ENCODE measurements around the gene ARID3C.

Gene ARID3C, protein sequence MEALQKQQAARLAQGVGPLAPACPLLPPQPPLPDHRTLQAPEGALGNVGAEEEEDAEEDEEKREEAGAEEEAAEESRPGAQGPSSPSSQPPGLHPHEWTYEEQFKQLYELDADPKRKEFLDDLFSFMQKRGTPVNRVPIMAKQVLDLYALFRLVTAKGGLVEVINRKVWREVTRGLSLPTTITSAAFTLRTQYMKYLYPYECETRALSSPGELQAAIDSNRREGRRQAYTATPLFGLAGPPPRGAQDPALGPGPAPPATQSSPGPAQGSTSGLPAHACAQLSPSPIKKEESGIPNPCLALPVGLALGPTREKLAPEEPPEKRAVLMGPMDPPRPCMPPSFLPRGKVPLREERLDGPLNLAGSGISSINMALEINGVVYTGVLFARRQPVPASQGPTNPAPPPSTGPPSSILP

DNA sequence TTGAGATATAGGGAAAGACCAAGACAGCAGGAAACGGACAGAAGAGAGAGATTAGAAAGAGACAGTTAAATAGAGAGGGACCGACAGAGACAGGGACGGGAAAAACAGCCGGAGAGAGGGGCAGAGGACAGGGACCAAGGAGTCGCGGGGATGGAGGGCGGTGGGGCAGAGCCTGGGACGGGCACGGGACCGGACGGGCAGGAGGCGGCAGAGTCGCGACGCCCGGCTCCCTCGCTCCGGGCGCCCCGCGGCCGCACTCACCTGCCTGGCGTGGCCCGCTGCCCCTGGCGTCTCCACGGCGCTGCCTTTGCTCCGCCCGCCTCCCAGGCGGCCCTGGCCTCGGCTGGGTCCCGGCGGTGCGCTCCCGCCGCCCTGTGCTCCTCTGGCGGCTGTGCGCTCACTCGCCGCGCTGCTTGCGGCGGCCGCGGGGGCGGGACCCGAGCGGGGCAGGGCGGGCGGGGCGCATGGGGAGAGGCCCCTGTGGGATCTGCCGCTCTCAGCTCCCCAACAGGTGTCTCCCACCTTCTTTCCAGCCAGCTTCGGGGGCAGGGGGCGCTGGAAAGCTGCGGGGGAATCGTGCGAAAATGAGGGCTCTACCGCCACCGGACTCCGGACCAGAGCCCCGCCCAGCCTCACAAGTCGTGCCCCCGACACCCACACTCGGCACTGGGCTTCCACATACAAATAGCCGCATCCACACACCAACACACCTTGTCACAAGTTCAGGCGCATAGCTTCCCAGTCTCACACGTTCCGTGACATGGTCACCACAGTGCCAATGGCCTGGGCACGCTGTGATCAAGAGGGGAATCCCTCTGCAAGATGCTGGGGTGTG is at the start of gene ARID3C:
ARID3C (minus strand) TSS at position 411 of the 835 bp plus-strand sequence. CDS start 1,052 bp downstream, outside the sequence.
- no peak for DNase-seq

DNA sequence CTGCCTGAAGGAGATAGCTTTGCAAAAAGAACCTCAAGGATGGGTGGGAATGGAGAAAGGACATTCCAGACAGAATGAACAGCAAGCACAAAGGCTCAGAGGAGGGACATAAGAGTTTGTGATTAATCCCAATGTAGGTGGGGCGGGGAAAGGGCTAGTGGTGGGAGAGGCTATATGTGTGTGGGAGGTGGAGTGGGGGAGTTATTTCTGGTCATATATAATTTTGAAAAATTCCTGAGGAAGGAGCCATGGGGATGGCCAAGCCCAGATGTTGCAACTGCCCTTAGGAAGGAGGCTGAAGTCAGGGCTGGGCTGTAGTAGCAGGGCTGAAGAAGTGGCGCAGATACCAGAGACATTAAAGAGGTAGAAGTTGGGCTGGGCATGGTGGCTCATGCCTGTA is 47.0 kb upstream of the ARID3C start:
- DNase-seq: no peak

DNA sequence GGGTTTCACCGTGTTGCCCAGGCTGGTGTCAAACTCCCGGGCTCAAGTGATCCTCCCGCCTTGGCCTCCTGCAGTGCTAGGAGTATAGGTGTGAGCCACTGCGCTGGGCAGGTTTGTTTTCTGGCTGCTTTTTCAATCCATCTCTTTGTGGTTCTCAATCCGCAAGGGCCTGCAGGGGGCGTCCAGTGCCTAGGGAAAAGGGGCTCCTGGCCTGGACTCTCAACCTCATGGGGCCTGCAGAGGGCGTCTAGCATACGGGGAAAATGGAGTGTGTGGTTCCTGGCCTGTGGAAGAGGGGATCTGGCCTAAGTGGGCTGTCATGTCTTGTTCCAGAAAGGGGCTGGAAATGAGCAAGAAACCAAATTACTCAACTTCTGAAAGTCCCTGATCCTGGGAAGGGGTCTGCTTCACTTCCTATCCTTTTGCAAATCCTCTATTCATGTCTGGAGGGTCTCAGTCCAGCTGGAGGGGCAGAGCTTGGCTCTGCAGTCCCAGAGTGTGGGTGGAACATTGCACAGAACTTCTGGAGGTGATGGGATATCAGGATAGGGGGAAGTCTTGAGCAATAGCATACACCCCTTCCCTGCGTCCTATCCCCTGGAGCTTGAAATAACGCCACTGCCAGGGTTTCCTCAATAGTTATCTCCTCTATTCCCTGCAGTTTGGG is 46.3 kb upstream of the ARID3C start:
- DNase-seq: no peak

DNA sequence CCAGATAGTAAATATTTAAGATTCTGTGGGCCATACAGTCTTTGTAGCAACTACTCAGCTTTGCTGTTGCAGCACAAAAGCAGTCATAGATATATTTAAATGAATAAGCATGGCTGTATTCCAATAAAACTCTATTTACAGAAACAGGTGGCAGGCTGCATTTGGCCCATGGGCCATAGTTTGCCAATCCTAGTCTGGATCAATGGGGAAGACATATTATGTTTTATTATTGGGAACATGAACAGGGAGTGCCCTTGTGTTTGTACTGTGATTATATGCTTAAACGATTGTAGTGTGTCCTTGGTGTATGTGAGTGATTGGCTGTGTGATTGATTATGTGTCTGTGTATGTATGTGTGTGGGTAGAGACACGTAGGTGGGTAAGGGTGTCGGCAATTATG is 45.6 kb upstream of the ARID3C start:
- no peak for DNase-seq

DNA sequence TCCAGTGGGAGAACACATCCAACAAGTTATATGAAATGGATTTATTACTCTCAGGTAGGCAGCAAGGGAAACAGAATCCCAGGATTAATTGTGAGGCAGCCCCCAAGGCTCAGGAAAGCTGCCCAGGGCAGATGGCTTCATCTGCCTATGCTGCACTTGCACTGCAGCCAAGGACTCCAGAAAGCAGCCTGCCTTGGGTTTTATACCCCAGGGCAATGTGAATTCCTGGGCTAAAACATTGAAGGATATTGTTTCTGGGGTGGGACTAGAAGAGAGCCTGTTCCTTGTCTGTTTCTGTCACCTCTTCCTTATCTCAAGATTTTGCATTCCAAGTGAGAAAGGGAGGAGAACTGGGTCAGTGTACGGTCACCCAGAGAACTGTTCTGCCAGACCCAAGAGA is 42.4 kb upstream of the ARID3C start:
- no peak for DNase-seq

DNA sequence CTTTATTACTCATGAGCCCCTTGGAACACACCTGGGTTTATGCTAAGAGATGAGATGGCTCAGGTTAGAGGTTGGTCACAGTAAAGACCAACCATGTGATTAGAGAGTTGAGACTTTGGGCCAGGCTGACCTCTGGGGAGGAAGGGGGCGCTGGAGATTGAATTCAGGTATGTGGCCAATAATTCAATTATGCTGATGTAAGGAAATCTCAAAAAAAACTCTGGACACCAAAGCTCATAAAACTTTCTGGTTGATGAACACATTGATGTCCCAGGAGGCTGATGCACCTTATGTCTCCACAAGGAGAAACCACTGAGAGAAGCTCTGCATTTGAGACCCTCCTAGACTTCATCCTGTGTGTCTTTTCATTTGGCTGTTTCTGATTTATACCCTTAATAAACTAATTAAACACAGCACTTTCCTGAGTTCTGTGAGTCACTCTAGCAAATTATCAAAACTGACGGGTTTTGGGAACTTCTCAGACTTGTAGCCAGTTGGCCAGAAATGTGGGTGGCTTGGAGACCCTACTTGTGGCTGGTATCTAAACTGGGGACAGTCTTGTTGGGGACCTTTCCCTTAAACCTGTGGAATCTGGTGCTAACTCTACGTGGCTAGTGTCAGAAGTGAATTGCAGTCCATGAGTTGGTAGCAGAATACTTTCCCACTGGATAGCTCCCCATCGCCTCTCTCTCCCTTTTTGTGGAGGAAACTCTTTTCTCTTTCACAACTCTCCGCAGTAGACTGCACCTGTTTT is 41.1 kb upstream of the ARID3C start:
- DNase-seq: no peak

DNA sequence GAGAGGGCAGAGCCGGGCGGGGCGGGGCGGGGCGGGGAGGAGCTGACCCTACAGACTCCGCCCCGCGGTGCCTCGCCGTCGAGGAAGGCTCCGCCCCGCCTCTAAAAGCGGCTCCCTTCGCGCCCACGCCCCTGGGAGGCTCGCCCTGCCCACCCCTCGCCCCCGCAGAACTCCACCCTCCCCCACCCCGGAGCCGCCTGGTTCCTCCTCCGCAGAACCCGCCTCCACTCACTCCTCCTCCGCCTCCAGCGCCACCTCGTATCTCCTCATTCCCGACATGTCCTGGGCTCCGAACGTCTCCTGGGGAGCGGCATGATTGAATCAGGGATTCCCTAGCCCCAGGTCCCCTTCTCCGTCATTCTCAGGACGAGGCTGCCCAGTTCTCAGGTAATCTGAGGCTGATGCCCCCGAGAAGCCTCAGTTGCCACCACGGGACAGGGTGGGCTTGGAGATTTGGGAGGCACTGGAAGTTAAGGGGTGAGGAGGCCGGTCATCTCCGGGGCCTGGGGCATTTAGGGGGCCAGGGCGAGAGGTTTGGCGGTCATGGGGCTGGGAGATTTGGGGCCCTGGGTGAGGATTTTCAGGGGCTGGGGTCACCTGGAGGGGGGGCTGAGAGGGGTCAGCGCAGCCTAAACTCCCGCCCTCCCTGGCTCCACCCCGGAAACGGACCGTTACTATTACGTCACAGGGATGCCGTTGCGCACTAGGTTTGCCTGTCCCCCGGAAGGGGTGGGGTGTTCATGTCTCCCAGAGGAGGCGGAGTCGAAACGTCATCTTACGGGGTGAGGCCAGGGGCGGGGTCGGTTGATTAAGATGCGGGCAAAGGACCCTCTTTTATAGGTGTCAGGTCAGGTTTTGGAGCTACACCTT is 36.8 kb upstream of the ARID3C start:
- peak; percentile 41 for DNase-seq

DNA sequence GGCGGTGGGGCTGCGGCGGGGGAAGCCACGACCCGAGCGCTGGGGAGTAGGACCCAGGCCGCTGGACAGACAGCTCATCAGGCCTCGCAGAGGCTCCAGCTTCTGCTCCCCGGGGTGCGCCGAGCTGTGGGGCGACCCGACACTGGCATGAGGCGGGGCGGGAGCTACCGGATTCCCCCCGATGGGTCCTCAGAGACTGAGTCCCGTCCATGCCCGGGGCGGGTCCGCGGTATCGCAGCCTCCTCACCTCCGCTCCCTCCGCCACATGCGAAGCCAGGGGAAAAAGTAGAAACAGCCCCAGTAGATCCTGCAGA is 36.2 kb upstream of the ARID3C start:
- DNase-seq: no peak

DNA sequence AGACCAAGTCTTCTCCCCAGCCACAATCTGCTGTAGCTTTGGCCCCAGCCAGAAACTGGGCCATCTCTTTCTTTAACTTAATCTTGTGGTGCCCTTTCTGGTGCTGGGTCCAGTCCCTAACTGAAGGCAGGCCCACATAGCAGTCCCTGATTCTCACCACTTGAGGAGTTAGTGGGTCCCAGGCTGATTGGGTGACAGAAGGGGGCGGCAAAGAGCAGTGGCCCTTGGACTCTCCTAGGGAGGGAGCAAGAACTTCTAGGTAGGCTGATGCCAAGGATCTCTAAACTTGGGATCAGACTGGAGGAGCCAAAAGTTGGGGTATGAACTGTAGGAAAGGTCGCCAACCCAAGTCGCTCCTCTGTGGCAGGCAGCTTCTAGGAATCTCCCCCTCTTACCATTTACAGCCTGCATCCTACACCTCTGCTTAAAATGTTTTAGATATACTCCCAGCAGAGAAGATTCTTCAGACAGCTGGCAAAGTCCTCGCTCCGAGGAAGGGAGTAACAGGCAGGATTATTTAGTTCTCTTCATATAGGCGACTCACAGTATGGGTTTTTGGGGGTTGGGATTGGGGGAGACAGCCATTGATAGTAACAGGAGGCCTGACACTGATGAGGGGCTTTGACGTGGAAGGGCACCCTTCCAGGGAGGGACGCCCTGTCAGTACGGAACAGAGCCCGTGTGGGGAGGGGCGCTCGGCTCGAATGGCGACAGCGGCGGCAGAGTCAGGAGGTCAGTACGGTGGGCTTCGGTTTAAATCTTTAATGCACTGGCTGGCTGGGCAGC is 35.6 kb upstream of the ARID3C start:
- no peak for DNase-seq

DNA sequence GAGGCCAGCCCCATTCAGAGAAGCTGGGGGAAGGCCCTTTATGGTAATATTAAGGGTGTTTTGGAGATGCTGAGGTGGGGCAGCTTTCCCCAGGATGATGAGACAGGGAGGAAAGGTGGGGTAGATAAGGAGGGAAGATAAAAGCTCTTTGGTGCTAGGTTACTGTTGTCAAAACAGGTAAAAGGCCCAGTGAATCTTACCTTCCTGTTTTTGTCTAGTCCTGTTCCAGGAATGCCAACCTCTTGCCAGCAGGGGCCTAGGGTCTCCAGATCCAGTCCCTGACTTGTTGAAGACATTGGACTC is 34.4 kb upstream of the ARID3C start:
- no peak for DNase-seq

DNA sequence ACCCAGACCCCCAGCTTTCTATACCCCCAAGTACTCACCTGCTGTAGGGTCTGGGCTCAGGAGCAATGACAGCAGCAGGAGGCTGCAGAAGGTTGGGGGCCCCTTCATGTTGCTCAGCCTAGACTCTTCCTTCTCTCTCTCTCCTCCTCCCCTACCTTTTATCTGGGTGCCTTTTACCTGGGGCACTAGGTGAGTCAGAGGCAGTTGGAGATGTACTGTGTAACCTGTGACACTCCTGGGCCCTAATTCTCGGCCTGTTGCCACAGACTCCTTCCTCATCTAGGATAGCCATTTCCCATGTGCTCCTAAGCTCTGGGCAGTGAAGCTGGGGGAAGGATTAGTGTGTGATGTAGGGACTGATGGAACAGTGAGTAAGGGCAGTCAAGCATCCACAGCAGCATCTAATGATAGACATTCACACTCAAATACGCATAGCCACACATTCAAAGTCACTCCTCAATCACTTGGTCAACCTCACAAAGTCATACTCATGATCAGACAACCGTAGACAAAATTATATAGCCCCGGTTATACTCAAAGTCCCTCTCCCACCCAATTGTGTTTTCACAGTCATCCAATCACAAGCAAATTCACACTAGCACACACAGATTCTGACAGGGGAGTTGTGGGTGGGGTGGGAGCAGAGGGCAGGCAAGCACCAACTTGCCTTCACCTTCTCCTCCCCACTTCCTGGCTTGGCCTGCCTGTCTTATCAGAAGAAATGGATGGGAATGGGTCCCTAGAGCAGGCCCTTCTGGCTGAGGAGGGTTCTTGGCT is 33.8 kb upstream of the ARID3C start, which contains the start of gene CCL27:
CCL27 (minus strand) TSS at position 132 of the 777 bp plus-strand sequence; CDS start at position 108, 24 bp downstream.
- DNase-seq: no peak

DNA sequence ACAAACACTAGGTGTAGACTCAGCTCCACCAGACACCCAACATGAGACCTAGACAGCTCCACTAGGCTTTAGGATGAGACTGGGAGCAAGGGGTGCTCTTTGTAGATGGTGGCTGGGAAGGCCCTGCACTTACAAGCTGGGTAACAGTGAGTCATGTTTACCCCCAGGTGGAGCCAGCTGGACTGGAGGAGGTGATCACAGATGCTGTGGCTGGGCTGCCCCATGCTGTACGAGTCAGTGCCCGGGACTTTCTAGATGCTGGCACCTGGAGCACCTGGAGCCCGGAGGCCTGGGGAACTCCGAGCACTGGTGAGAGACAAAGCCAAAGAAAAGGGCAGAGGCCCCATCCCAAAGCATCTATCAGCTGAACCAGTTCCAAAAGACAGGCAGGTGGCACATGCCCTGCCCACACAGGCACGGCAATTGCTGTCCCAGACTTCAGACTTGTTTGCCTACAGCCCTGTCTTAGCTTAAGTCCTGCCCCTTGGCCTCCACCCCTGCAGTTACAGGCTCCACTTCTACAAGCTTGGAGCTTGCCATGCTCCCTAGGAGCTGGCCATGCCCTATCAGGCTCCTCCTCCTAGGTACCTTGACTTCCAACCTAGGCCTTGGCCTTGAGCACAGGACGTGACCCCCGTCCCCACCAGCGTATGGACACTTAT is 30.9 kb upstream of the ARID3C start:
- no peak for DNase-seq

DNA sequence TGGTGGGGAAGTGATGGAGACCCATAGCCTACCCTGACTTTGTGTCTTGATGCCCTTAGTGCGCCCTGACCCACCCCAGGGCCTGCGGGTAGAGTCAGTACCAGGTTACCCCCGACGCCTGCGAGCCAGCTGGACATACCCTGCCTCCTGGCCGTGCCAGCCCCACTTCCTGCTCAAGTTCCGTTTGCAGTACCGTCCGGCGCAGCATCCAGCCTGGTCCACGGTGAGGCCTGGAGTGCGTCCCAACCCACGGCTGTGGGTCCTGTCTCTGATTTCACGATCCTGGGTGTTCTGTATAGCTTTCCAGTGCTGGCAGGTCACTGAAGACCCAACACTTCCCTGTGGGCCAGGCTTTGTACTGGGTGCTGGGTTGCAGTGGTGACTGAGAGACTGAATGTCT is 29.6 kb upstream of the ARID3C start:
- no peak for DNase-seq

DNA sequence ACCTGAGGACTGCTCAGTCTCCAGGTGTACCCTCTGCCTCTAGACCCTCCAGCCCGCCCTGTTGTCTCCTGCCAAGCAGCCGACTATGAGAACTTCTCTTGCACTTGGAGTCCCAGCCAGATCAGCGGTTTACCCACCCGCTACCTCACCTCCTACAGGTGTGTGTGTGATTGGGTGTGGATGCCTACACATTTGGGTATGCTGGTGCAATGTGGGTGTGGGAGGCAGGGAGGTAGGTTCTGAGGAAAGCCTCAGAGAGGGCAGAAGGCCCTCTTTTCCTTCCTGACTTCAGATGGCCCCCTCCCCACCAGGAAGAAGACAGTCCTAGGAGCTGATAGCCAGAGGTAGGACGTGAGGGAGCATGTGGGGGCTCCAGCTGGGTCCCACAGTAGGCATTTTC is 28.1 kb upstream of the ARID3C start:
- DNase-seq: no peak

DNA sequence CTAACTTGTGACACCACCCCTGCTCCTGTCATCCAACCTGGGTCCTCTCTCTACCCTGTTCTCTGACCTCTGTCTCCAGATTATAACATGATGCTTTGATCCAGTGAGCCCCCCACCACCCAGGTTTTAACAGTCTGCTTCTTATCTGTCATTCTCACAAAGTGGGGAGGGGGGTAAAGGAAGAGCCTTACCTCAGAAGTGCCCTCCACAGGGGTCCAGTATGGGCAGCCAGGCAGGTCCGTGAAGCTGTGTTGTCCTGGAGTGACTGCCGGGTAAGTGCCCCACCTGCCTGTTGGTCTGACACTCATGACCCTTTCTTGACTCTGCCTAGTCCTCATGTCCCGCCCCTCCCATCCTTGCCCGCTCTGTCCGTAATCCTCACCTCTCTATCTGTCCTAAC is 26.5 kb upstream of the ARID3C start:
- DNase-seq: no peak

DNA sequence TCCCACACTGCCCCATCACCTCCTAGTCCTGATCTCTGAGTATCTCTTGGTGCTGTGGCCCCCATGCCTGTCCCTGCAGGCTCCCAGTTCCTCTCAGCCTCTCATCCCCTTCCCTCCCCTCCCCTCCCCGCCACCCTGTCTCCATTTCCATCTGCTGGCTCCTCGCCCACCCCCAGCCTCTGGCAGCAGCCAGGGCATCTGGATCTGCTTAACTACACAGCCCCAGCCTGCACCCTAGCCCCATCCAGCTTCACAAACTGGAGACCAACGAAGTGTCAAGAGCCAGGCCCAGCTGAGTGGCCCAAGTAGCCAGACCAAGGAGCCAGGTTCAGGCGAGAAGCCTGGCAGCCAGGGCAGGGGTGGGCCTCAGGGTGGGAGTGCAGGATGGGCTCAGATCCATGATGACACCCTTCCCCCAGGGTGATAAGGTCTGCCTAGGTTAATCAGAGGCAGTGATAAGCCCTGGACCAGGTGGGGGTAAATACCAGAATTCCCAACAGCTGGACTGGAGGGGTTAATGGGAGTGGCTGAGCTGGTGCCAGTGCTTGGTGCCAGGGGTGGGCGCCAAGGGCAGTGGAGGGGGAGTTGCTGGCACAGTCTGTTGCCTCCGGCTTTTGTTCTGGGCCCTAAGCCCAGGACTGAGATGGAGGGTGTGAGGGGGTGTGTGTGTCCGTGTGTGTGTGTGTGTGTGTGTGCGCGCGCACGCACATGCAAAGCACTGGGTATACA is 25.6 kb upstream of the ARID3C start:
- no peak for DNase-seq

DNA sequence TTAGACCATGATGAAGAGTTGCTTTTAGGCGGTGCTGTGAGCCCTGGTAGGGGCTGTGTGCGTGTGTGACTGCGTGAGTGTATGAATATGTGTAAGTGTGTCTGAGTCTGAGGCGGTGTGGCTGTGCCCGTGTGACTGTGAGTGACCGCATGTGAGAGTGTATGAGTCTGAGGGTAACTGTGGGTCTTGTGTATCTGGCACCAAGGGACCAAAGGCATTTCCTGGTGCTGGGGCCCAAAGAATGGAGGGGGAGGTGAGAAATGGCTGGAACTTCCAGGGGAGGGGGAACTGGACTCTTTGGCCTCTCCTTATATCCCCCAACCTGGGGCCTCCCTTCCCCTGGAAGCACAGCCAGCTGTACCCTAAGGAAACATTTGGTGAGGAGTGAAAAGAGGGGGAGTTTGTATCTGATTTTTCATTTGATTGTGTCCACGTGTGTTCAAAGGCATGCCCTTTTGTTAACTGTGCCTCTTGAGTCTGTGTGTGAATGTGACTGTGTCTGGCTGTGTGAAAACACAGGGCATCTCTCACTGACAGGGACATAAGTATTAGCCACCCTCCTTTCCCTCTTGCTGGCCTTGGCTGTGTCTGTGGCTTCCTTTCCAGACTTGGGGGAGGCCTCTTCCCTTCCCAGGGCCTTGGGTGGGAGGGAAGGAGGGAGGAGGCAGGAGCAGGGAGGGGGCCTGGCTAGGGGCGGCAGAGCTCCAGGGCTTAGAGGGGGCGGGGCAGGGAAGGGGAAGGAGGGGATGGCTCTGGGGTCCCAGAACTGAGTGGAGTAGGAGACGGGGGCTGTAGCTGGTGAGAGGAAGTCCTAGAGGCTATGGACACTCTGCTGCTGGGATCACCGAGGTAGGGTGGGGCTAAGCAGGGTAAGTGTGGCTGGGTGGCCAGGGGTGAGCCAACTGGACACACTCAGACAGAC is 24.5 kb upstream of the ARID3C start:
- no peak for DNase-seq

DNA sequence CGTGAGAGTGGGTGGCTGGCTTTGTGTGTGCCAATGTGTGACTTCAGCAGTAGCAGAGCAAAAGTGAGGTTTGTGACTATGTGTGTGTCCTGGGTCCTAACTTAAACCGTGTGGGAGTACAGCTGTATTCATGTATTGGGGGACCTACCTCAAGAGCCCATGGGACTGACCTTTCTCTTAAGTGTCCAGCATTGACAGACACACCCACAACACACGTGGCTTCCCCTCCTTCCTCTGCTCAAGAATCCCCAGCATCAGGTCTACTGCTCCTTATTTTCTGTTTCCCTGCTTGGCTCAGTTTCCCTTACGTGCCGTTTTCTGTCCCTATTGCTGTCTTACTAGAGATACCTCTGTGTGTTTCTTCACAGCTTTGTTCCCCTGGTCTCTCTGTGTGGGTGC is 23.7 kb upstream of the ARID3C start:
- no peak for DNase-seq
